WTC11 (cell line): ENCODE data around the gene B2M. TPM values are rescaled to one million over a fixed set of nuclear protein-coding genes. Genes with fewer than 3 reads are reported as not detected.

Experiments used
- ATAC-seq: fragments of 200-7000 bp; cut with Tn5 transposase; 2 replicates; pipeline ENCODE4 v1.10.0; 2021; ENCODE audit warnings: mild to moderate bottlenecking, moderate library complexity
- CTCF ChIA-PET: fragments of 300-600 bp; sonication (Branson Sonifier 250); formaldehyde crosslinking; loops from one replicate; lab custom pipeline; 2021; ENCODE audit warnings: antibody characterized with exemption; lab: Charles Lee
- POLR2A ChIA-PET: fragments of 350-600 bp; sonication (Branson Sonifier 250); formaldehyde crosslinking; loops from one replicate; lab custom pipeline; 2021; ENCODE audit warnings: antibody characterized with exemption; lab: Charles Lee
- DNase-seq: peaks from one replicate; pipeline ENCODE4 v3.0.0; 2021; ENCODE audit warnings: low spot score
- H3K27ac Mint-ChIP-seq: 2 replicates; pipeline ENCODE4 v1.8.0; 2021; ENCODE audit warnings: mixed read lengths
- H3K27me3 Mint-ChIP-seq: 2 replicates; pipeline ENCODE4 v1.8.0; 2021; ENCODE audit warnings: low read depth, mild to moderate bottlenecking, moderate library complexity, mixed read lengths
- H3K36me3 Mint-ChIP-seq: 2 replicates; pipeline ENCODE4 v1.8.0; 2021; ENCODE audit warnings: mixed read lengths
- H3K4me1 Mint-ChIP-seq: 2 replicates; pipeline ENCODE4 v1.8.0; 2022; ENCODE audit warnings: mixed read lengths
- H3K4me3 Mint-ChIP-seq: 2 replicates; pipeline ENCODE4 v1.8.0; 2021; ENCODE audit warnings: mild to moderate bottlenecking, moderate library complexity, mixed read lengths
- H3K9me3 Mint-ChIP-seq: 2 replicates; pipeline ENCODE4 v1.8.0; 2021; ENCODE audit warnings: mixed read lengths
- ARID4B ChIP-seq: sonication (generic); formaldehyde crosslinking; IDR thresholded peaks from 2 replicates; pipeline ENCODE4 v1.8.0; 2023; ENCODE audit warnings: missing genetic modification reagents, mild to moderate bottlenecking, borderline replicate concordance
- ATF1 ChIP-seq: sonication (generic); formaldehyde crosslinking; IDR thresholded peaks from 2 replicates; pipeline ENCODE4 v1.8.1; 2023; ENCODE audit warnings: mild to moderate bottlenecking, moderate library complexity, missing genetic modification reagents
- CREB1 ChIP-seq: sonication (generic); formaldehyde crosslinking; IDR thresholded peaks from 2 replicates; pipeline ENCODE4 v1.8.0; 2023; ENCODE audit warnings: mild to moderate bottlenecking, missing genetic modification reagents
- CREM ChIP-seq: sonication (generic); formaldehyde crosslinking; IDR thresholded peaks from 2 replicates; pipeline ENCODE4 v1.8.1; 2022; ENCODE audit warnings: mild to moderate bottlenecking, missing genetic modification reagents, moderate library complexity
- E2F5 ChIP-seq: sonication (generic); formaldehyde crosslinking; IDR thresholded peaks from 2 replicates; pipeline ENCODE4 v1.8.1; 2022; ENCODE audit warnings: mild to moderate bottlenecking, moderate library complexity, missing genetic modification reagents
- FOXP1 ChIP-seq: sonication (generic); formaldehyde crosslinking; IDR thresholded peaks from 2 replicates; pipeline ENCODE4 v1.8.0; 2022; ENCODE audit warnings: missing genetic modification reagents, mild to moderate bottlenecking, moderate library complexity, borderline replicate concordance
- FOXP4 ChIP-seq: sonication (generic); formaldehyde crosslinking; IDR thresholded peaks from 2 replicates; pipeline ENCODE4 v1.8.0; 2022; ENCODE audit warnings: mild to moderate bottlenecking, missing genetic modification reagents
- KAT7 ChIP-seq: sonication (generic); formaldehyde crosslinking; IDR thresholded peaks from 2 replicates; pipeline ENCODE4 v1.8.1; 2023; ENCODE audit warnings: missing genetic modification reagents, mild to moderate bottlenecking, borderline replicate concordance
- NFATC4 ChIP-seq: fragments of 250-450 bp; sonication (Bioruptor Pico); IDR thresholded peaks from 2 replicates; pipeline ENCODE4 v1.9.0; 2021; ENCODE audit warnings: mild to moderate bottlenecking
- NR1H2 ChIP-seq: sonication (generic); formaldehyde crosslinking; IDR thresholded peaks from 2 replicates; pipeline ENCODE4 v1.9.0; 2021; ENCODE audit warnings: mild to moderate bottlenecking, moderate library complexity, missing genetic modification reagents
- PRDM15 ChIP-seq: sonication (generic); formaldehyde crosslinking; IDR thresholded peaks from 2 replicates; pipeline ENCODE4 v1.8.0; 2022; ENCODE audit warnings: missing genetic modification reagents
- SMAD3 ChIP-seq: sonication (generic); formaldehyde crosslinking; IDR thresholded peaks from 2 replicates; pipeline ENCODE4 v1.8.0; 2022; ENCODE audit warnings: missing genetic modification reagents, mild to moderate bottlenecking, borderline replicate concordance
- TEAD4 ChIP-seq: sonication (generic); formaldehyde crosslinking; IDR thresholded peaks from 2 replicates; pipeline ENCODE4 v1.8.0; 2022; ENCODE audit warnings: mild to moderate bottlenecking, missing genetic modification reagents
- USF1 ChIP-seq: sonication (generic); formaldehyde crosslinking; IDR thresholded peaks from 2 replicates; pipeline ENCODE4 v1.8.0; 2022; ENCODE audit warnings: mild to moderate bottlenecking, missing genetic modification reagents
- USF2 ChIP-seq: sonication (generic); formaldehyde crosslinking; IDR thresholded peaks from 2 replicates; pipeline ENCODE4 v1.8.1; 2023; ENCODE audit warnings: mild to moderate bottlenecking, missing genetic modification reagents, moderate library complexity
- ZBTB43 ChIP-seq: sonication (generic); formaldehyde crosslinking; IDR thresholded peaks from 2 replicates; pipeline ENCODE4 v1.8.1; 2023; ENCODE audit warnings: mild to moderate bottlenecking, missing genetic modification reagents
- ZNF263 ChIP-seq: sonication (generic); formaldehyde crosslinking; IDR thresholded peaks from 2 replicates; pipeline ENCODE4 v1.8.1; 2022; ENCODE audit warnings: low read depth, mild to moderate bottlenecking, moderate library complexity, missing genetic modification reagents
- ZNF317 ChIP-seq: sonication (generic); formaldehyde crosslinking; IDR thresholded peaks from 2 replicates; pipeline ENCODE4 v1.8.1; 2023; ENCODE audit warnings: low read depth, mild to moderate bottlenecking, moderate library complexity, missing genetic modification reagents, borderline replicate concordance
- ZNF425 ChIP-seq: fragments of 250-450 bp; sonication (Bioruptor Pico); conservative IDR thresholded peaks from 2 replicates; pipeline ENCODE4 v1.9.0; 2021; ENCODE audit warnings: mild to moderate bottlenecking
- total RNA-seq: library from RNA; stranded (reverse); gene quantifications from 3 replicates; pipeline ENCODE4 v1.2.3, GENCODE V29; 2021

Gene B2M
- total RNA-seq, 1 experiment from 2014 or later, result 88.2 TPM

GRCh38 chr15:44734839-44735481 is 23.6 kb downstream of the B2M start:
- H3K27me3 Mint-ChIP-seq, result peaks cover 1% of the 10 kb centered on the region; the same call in 1 of the 2 replicates
- H3K9me3 Mint-ChIP-seq, result peaks cover 9% of the 10 kb centered on the region; the same call in 1 of the 2 replicates
- peaks cover 3% of the 10 kb centered on the region; the same call in 1 of the 2 replicates for H3K36me3 Mint-ChIP-seq
- POLR2A ChIA-PET, result no interaction called here
- DNase-seq (no peak), ATAC-seq (no peak)
- no peak overlapping the region for H3K4me3 Mint-ChIP-seq
- peaks cover 9% of the 10 kb centered on the region for H3K4me1 Mint-ChIP-seq
- CTCF ChIA-PET, result interaction anchor here (2.0 to 6.1 kb wide), 3 partner anchors 22 to 151 kb away, joined by 10 to 104 read pairs (median 67); partner anchors contain the start of genes B2M, PATL2 and SPG11
- H3K27ac Mint-ChIP-seq, result no peak overlapping the region
- TF ChIP-seq ZNF263 (CRISPR knock-in tag) (no peak), FOXP4 (CRISPR knock-in tag) (no peak), NR1H2 (CRISPR knock-in tag) (no peak), ATF1 (no peak), USF2 (CRISPR knock-in tag) (no peak), SMAD3 (CRISPR knock-in tag) (no peak), TEAD4 (CRISPR knock-in tag) (no peak), PRDM15 (CRISPR knock-in tag) (no peak), ZNF317 (CRISPR knock-in tag) (no peak), CREB1 (CRISPR knock-in tag) (no peak), ZBTB43 (CRISPR knock-in tag) (no peak), NFATC4 (CRISPR knock-in tag) (no peak), CREM (CRISPR knock-in tag) (no peak), E2F5 (CRISPR knock-in tag) (no peak), ZNF425 (no peak), FOXP1 (CRISPR knock-in tag) (no peak), ARID4B (CRISPR knock-in tag) (no peak), KAT7 (CRISPR knock-in tag) (no peak), USF1 (CRISPR knock-in tag) (no peak)
